Ascending aorta (tissue), 2 donors: ENCODE data around the gene PEX10. TPM values are rescaled to one million over a fixed set of nuclear protein-coding genes. Genes with fewer than 3 reads are reported as not detected.

Experiments
- DNase-seq, 2 donors: peaks; one replicate each; pipeline ENCODE4 v3.0.0-alpha.2; 2019; ENCODE audit warnings: low spot score in 2 of 2
- H3K27ac ChIP-seq, 2 donors: fragments of 200-600 bp; sonication (generic); one replicate each; pipeline ENCODE4 v1.5.1; 2016 to 2017; ENCODE audit warnings: mild to moderate bottlenecking in 1 of 2
- H3K27me3 ChIP-seq: fragments of 200-600 bp; sonication (generic); one replicate; pipeline ENCODE4 v1.5.1; 2017
- H3K36me3 ChIP-seq, 2 donors: fragments of 200-600 bp; sonication (generic); one replicate each; pipeline ENCODE4 v1.5.1; 2016
- H3K4me1 ChIP-seq, 2 donors: fragments of 200-600 bp; sonication (generic); one replicate each; pipeline ENCODE4 v1.5.1; 2016 to 2017; ENCODE audit warnings: mild to moderate bottlenecking in 1 of 2
- H3K4me3 ChIP-seq, 2 donors: fragments of 200-600 bp; sonication (generic); one replicate each; pipeline ENCODE4 v1.5.1; 2016 to 2017; ENCODE audit warnings: mild to moderate bottlenecking in 1 of 2
- H3K9me3 ChIP-seq, 2 donors: fragments of 200-600 bp; sonication (generic); one replicate each; pipeline ENCODE4 v1.5.1; 2016
- CTCF ChIP-seq, 3 experiments: fragments of 200-600 bp in 2 of 3; fragments of 450-650 bp in 1 of 3; sonication (generic) in 2 of 3; IDR thresholded peaks; one replicate each; pipeline ENCODE4 v1.5.1; 2016 to 2019; ENCODE audit warnings: antibody characterized with exemption in 3 of 3, mild to moderate bottlenecking in 1 of 3, moderate library complexity in 1 of 3
- intact Hi-C: fragments of 100-400 bp; cut with DNase I; formaldehyde crosslinking; loops from one replicate; pipeline ENCODE4 v1.15.1; 2023
- total RNA-seq: library from RNA; depleted of rRNA; stranded (reverse); fragments of >200 nt; gene quantifications from one replicate; pipeline ENCODE4 v1.1.0, GENCODE V29; 2016

The PEX10 gene
- total RNA-seq, 1 donor from 2014 or later, result 26.1 TPM

GRCh38 chr1:2449636-2450454 lies 37.5 kb upstream of the PEX10 start:
- peaks cover 14% of the 10 kb centered on the region for H3K27me3 ChIP-seq
- H3K9me3 ChIP-seq, result no peaks in the 10 kb centered on the region
- intact Hi-C loops, result no loop called here
- TF ChIP-seq CTCF (IDR thresholded peaks at IDR 0.05), result no peak
- DNase-seq, result no peak
- H3K27ac ChIP-seq, result no peak overlapping the region
- H3K4me3 ChIP-seq, result no peak overlapping the region
- H3K4me1 ChIP-seq, result no peaks in the 10 kb centered on the region
- no peaks in the 10 kb centered on the region for H3K36me3 ChIP-seq

GRCh38 chr1:2448098-2448445 lies 35.7 kb upstream of the PEX10 start:
- intact Hi-C loops, result no loop called here
- Histone ChIP-seq H3K4me3 (no peak overlapping the region), H3K4me1 (no peaks in the 10 kb centered on the region), H3K27ac (no peak overlapping the region), H3K9me3 (no peaks in the 10 kb centered on the region), H3K27me3 (peaks cover 8% of the 10 kb centered on the region), H3K36me3 (no peaks in the 10 kb centered on the region)
- no peak for TF ChIP-seq CTCF (IDR thresholded peaks at IDR 0.05)
- no peak for DNase-seq

- no peak for TF ChIP-seq CTCF (IDR thresholded peaks at IDR 0.05)
- Histone ChIP-seq H3K27ac (no peak overlapping the region), H3K36me3 (no peaks in the 10 kb centered on the region), H3K9me3 (no peaks in the 10 kb centered on the region), H3K27me3 (peaks cover 12% of the 10 kb centered on the region), H3K4me3 (no peak overlapping the region), H3K4me1 (no peaks in the 10 kb centered on the region)
- no peak for DNase-seq
- intact Hi-C loops, result no loop called here
Measured at GRCh38 chr1:2447276-2448097, 35.1 kb upstream of the PEX10 start.

- Histone ChIP-seq H3K4me1 (no peaks in the 10 kb centered on the region), H3K27me3 (peaks cover 8% of the 10 kb centered on the region), H3K4me3 (no peak overlapping the region), H3K36me3 (no peaks in the 10 kb centered on the region), H3K9me3 (no peaks in the 10 kb centered on the region), H3K27ac (no peak overlapping the region)
- no peak for DNase-seq
- intact Hi-C loops, result no loop called here
- no peak for TF ChIP-seq CTCF (IDR thresholded peaks at IDR 0.05)
Measured at GRCh38 chr1:2446861-2447260, 34.5 kb upstream of the PEX10 start.

GRCh38 chr1:2446394-2446793 lies 34.0 kb upstream of the PEX10 start:
- peaks cover 8% of the 10 kb centered on the region for H3K27me3 ChIP-seq
- intact Hi-C loops, result no loop called here

More at GRCh38 chr1:2446394-2446793, 34.0 kb upstream of the PEX10 start:
- Histone ChIP-seq H3K36me3 (no peaks in the 10 kb centered on the region), H3K4me3 (no peak overlapping the region), H3K27ac (no peak overlapping the region), H3K4me1 (no peaks in the 10 kb centered on the region), H3K9me3 (no peaks in the 10 kb centered on the region)
- DNase-seq, result no peak
- no peak for TF ChIP-seq CTCF (IDR thresholded peaks at IDR 0.05)
